ENCODE results near the gene CAPS.

The CAPS gene

DNA sequence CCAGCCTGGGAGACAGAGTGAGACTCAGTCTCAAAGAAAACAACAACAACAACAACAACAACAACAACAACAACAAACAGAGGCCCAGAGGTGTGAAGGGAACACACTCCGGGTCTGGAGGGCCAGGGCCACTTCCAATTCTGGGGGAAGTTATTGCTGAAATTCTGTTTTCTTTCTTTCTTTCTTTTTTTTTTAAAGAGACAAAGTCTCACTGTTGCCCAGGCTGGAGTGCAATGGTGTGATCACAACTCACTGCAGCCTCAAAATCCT lies 3.5 kb upstream of the CAPS start:
- no peak for DNase-seq (ENCODE audit: low read depth)

DNA sequence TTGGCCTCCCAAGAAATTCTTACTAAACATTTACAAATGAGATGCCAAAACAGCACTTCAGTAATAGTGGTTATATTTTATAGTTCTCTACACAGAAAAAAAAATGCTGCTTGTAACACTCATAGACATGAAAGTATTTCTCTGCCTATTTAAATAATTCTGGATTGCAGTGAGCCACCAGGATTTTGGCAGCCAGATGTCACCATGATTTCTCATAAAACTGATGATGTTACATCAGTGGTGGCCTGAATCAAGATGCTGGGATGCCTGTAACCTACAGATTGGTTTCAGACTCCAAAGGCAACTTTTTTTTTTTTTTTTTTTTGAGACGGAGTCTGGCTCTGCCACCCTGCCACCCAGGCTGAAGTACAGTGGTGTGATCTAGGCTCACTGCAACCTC lies 2.7 kb upstream of the CAPS start:
- no peak for DNase-seq (ENCODE audit: low read depth)

GRCh38 chr19:5914358-5914774 lies 312 bp downstream of the CAPS start:
- no peak for DNase-seq (ENCODE audit: low read depth)

GRCh38 chr19:5914946-5915781 lies 1.1 kb downstream of the CAPS start:
- DNase-seq (ENCODE audit: low read depth), result no peak

- no peak for DNase-seq (ENCODE audit: low read depth)
Measured at GRCh38 chr19:5915782-5916165, 1.7 kb downstream of the CAPS start.

DNA sequence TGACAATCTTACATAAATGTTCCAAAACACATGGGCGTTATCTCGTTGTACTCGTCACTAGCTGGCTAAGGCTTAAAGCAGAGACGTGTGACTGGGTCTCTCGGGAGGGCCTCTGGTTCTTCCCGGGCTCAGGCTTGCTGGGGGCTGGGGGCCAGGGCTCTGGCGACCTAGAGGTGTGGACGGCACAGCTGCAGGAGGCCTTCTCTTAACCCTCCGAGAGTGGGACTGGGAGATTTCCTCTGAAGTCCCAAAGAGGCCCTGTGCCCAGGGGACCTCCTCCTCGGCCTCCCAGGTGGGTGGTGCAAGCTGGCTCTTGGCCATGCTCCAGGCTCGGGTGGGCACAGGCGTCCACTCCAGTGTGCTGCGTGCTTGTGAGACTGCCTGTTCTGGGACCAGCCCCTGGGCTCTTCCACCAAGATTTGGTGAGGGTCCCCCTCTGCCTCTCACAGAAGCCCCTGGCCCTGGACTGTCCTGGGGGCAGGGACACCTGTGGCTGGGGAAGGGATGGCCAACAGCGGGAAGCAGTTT lies 2.2 kb downstream of the CAPS start:
- no peak for DNase-seq (ENCODE audit: low read depth)

DNA sequence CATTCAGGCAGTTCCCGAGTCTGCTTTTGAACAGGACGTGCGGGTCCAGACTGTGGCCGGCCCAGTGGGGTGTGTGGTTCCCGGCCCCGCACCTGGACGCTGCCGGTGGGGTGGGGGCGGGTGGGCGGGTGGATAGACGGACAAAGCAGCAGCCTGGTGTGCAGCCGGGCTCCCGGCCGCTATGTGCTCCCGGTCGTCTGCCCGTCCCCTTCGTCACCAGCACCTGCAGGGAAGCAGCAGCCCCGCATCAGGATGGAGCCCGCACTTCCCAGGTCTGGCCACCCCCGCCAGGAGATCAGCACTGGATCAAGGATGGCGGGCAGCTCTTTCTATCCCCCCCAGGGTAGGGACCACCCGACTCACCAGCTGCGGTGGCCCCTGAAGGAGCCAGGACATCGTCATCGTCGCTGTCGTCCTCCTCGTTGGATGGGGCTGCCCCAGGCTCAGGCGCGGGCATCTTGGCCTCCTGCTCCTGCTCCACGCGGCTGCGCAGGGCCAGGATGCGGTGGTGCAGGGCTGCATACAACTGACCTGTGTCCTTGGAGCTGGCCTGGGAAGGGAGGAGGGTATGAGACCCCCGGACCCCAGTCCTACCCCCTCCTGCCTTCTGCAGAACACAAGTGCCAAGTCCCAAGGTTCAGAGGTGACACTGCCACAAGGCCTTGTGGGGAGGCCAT lies 3.5 kb downstream of the CAPS start:
- no peak for DNase-seq (ENCODE audit: low read depth)

- no peak for DNase-seq (ENCODE audit: low read depth)
Measured at GRCh38 chr19:5918463-5919079, 4.5 kb downstream of the CAPS start.

- no peak for DNase-seq (ENCODE audit: low read depth)
Measured at GRCh38 chr19:5921516-5922160, 7.6 kb downstream of the CAPS start.

- DNase-seq (ENCODE audit: low read depth), result no peak
Measured at GRCh38 chr19:5922161-5922545, 8.1 kb downstream of the CAPS start.

DNA sequence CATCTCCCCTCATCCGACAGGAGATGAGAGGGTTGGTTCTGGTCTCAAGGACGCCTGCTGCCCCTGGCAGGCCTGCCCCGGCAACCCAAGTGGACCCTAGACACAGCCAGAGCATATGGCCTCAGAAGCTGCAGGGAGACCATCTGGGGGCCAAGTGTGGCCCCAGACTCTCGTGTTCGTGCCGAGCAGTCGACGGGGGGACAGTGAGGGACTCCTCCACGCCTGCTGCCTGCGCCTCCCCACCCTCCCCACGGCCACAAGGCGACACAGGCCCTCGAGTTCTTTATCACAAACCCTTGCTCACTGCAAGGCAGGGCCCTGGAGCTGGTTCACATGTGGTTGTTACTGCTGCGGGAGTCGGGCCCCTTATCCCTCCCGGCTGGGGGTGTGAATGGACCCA lies 9.3 kb downstream of the CAPS start:
- DNase-seq (ENCODE audit: low read depth), result no peak

GRCh38 chr19:5925830-5926427 lies 11.9 kb downstream of the CAPS start:
- DNase-seq (ENCODE audit: low read depth), result no peak

GRCh38 chr19:5926641-5927440 lies 12.8 kb downstream of the CAPS start:
- DNase-seq (ENCODE audit: low read depth), result no peak

DNA sequence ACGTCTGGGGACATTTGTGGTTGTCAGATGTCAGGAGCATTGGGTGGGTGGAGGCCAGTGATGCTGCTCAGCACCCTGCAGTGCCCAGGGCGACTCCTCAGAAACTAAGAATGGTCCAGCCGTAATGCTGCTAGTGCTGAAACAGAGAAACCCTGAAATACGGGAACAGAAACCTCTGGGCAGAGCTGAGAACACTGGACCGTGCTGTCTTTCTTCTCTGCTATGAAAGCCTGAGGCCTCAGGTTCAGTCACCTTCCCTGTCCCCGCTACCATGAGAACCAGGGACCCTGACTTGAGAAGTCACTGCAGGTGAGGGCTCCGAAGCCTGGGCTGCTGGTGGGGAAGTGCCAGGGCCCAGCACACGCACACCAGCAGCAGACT lies 13.4 kb downstream of the CAPS start:
- DNase-seq (ENCODE audit: low read depth), result no peak

DNA sequence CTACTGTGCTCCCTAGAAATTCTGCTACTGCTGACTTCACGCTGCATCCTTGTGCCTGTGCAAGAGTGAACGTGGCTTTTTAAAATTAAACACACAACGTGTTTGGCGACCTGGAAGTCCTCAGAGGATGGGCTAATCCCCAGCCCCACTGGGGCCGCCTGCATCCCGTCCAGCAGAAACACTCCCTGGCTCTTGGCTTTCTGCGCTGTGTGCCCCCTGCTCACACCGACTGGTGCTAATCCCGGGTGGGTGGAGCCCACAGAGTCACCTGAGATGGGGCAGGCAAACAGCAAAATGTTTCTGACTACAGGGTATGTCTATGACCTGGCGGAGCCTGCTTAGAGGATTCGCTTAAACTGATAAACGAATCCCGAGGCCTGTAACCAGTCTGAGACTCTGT lies 15.1 kb downstream of the CAPS start:
- no peak for DNase-seq (ENCODE audit: low read depth)

GRCh38 chr19:5929625-5930024 lies 15.6 kb downstream of the CAPS start:
- no peak for DNase-seq (ENCODE audit: low read depth)

- DNase-seq (ENCODE audit: low read depth), result no peak
Measured at GRCh38 chr19:5931251-5931650, 17.2 kb downstream of the CAPS start.

DNA sequence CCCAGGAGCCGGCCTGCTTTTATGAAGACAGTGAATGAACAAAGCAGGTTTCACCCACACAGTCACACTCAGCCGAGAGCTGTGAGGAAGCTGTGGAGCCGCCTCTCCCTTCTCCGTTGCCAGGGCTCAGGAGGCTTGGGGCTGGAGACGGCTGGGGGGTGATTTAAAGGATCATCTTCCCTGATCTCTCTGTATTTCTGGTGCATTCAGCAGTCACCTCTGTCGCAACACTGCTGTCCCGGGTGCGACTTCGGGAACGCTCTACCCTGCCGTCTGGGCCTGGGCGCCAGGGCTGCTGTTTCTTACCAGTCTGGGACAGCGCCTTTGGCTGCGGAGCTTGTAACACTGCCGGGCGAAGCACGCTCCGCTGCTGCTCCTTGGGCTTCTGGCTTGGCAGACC lies 18.1 kb downstream of the CAPS start:
- DNase-seq (ENCODE audit: low read depth), result no peak

- no peak for DNase-seq (ENCODE audit: low read depth)
Measured at GRCh38 chr19:5932609-5933262, 18.7 kb downstream of the CAPS start.

DNA sequence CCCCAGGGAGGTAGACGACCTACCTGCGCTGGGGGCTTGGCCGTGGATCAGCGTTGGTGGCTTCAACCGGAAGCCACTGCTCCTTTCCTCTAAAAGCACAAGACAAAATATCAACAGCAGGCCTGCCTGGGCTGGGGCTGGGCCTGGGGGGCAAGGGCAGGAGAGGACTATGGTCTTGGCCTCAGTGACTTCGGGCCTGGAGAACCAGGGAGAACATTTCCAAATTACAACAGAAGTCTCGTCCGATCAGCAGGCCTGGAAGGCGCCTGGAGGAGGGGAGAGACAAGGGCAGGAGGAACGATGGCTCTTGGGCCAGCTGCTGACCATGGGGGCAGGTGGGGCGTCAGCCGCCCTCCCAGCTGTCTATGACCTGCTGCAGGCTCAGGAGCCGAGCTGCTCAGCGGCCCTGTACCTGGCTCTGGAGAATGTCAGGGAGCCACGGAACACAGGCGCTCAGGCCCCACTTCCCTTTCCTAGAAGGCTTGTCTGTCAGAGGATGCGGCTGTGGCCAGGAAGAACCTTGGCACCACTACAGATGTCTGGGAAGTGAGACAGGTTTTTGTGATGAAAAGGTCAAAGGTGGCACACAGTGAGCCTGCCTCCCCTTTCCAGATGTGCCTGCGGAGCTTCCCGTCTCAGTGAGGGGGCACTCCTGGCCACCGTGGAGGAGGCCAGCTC lies 19.5 kb downstream of the CAPS start:
- DNase-seq (ENCODE audit: low read depth), result no peak

GRCh38 chr19:5934069-5934401 lies 20.0 kb downstream of the CAPS start:
- no peak for DNase-seq (ENCODE audit: low read depth)

Measured in HS-5 (cell line).